K562 (cell line): ENCODE data around the gene ZBTB33. TPM values are rescaled to one million over a fixed set of nuclear protein-coding genes. Genes with fewer than 3 reads are reported as not detected.

Experiments used
- BHLHE40 ChIP-seq: IDR thresholded peaks from 2 replicates; pipeline ENCODE4 v1.6.1; 2011; ENCODE audit warnings: low read length, improper control_type of control experiment
- CBFA2T3 ChIP-seq: fragments of 450-650 bp; IDR thresholded peaks from 2 replicates; pipeline ENCODE4 v1.6.1; 2017
- E2F4 ChIP-seq: sonication (generic); formaldehyde crosslinking; IDR thresholded peaks from 2 replicates; pipeline ENCODE4 v1.8.0; 2022; ENCODE audit warnings: mild to moderate bottlenecking, low read depth, missing genetic modification reagents
- ETV1 ChIP-seq: fragments of 450-650 bp; conservative IDR thresholded peaks from 2 replicates; pipeline ENCODE4 v1.6.1; 2016; ENCODE audit warnings: missing genetic modification characterization, control low read depth, low read depth, missing compliant biosample characterization
- HDAC2 ChIP-seq: fragments of 450-650 bp; IDR thresholded peaks from 2 replicates; pipeline ENCODE4 v1.6.1; 2016; ENCODE audit warnings: mild to moderate bottlenecking
- MYNN ChIP-seq, 2 experiments: sonication (generic); formaldehyde crosslinking in 1 of 2; IDR thresholded peaks; 2 replicates each; pipeline versions ENCODE4 v1.5.0 to v1.6.1; 2016 to 2020; ENCODE audit warnings: antibody characterized with exemption in 1 of 2, missing genetic modification reagents in 1 of 2
- NELFE ChIP-seq: IDR thresholded peaks from 2 replicates; pipeline ENCODE4 v1.6.1; 2011; ENCODE audit warnings: mild to moderate bottlenecking; ENCODE audit not compliant: insufficient read depth, insufficient read length
- NR2C2 ChIP-seq, 2 experiments: fragments of 200-800 bp in 1 of 2; sonication (Bioruptor generic) in 1 of 2; sonication (generic) in 1 of 2; formaldehyde crosslinking in 1 of 2; IDR thresholded peaks; 2 replicates each; pipeline versions ENCODE4 v1.6.1 to v1.8.0; 2016 to 2022; ENCODE audit warnings: mild to moderate bottlenecking in 1 of 2, missing compliant biosample characterization in 1 of 2, missing genetic modification characterization in 1 of 2, missing genetic modification reagents in 1 of 2
- POLR3A ChIP-seq: IDR thresholded peaks from 2 replicates; pipeline ENCODE4 v1.6.1; 2011; ENCODE audit warnings: borderline replicate concordance, mild to moderate bottlenecking, moderate library complexity; ENCODE audit not compliant: insufficient read length, insufficient read depth; ENCODE audit errors: extremely low read depth
- RCOR1 ChIP-seq, 2 experiments: IDR thresholded peaks; 2 replicates each; pipeline ENCODE4 v1.6.1; 2012; ENCODE audit warnings: low read depth in 2 of 2, low read length in 2 of 2, borderline replicate concordance in 1 of 2, improper control_type of control experiment in 1 of 2
- ZFP30 ChIP-seq: fragments of 250-450 bp; sonication (Bioruptor Pico); IDR thresholded peaks from 2 replicates; pipeline ENCODE4 v1.8.0; 2022; ENCODE audit warnings: moderate library complexity, mild to moderate bottlenecking, inconsistent platforms, borderline replicate concordance
- ZNF263 ChIP-seq: sonication (generic); formaldehyde crosslinking; IDR thresholded peaks from 2 replicates; pipeline ENCODE4 v1.8.0; 2022; ENCODE audit warnings: mild to moderate bottlenecking, missing genetic modification reagents, borderline replicate concordance
- ZNF740 ChIP-seq, 3 experiments: fragments of 200-800 bp in 1 of 3; sonication (Bioruptor generic) in 1 of 3; sonication (generic) in 1 of 3; formaldehyde crosslinking in 1 of 3; IDR thresholded peaks; 2 replicates each; pipeline versions ENCODE4 v1.6.1 to v1.8.0; 2016 to 2022; ENCODE audit warnings: mild to moderate bottlenecking in 2 of 3, missing compliant biosample characterization in 2 of 3, missing genetic modification characterization in 2 of 3, missing genetic modification reagents in 1 of 3
- ZNF76 ChIP-seq: fragments of 250-450 bp; sonication (Bioruptor Pico); IDR thresholded peaks from 2 replicates; pipeline ENCODE4 v1.4.0; 2020; ENCODE audit warnings: mild to moderate bottlenecking, moderate library complexity, borderline replicate concordance
- polyA plus RNA-seq, 8 experiments: library from polyadenylated mRNA; depleted of rRNA in 4 of 8; stranded (reverse) in 5 of 8; unstranded in 3 of 8; fragments of >200 nt; fragmentation: Nextera tagmentation in 2 of 8; fragmentation: Illumina TruSeq in 1 of 8; extraction: Ambion mirVana in 2 of 8; extraction: Trizol in 1 of 8; gene quantifications; 2 replicates each; pipeline versions ENCODE4 v1.2.1 to v1.2.3, GENCODE V29; 2011 to 2014; ENCODE audit warnings: inconsistent platforms in 1 of 8, missing spikeins in 1 of 8
- total RNA-seq, 7 experiments: library from RNA; depleted of rRNA in 6 of 7; stranded (reverse); fragments of >200 nt in 6 of 7; fragmentation: Illumina TruSeq in 2 of 7; extraction: Trizol in 2 of 7; gene quantifications; 2 replicates each; pipeline versions ENCODE4 v1.2.1 to v1.2.3, GENCODE V29; 2011 to 2021; ENCODE audit warnings: low replicate concordance in 1 of 7
- TF ChIP-seq, protein P1 (sequence below), 2 experiments: fragments of 450-650 bp; conservative IDR thresholded peaks; 2 replicates each; pipeline ENCODE4 v1.6.1; 2017; ENCODE audit warnings: mild to moderate bottlenecking in 2 of 2, moderate library complexity in 2 of 2

ZBTB33 gene
- total and polyA plus RNA-seq, 9 of the 15 experiments (the other 6 are each of a cell fraction or from before 2014, with no cell fraction given) = 5.6 to 29.8 (median 15.6) TPM

GRCh38 chrX:120251471-120252011 lies 929 bp downstream of the ZBTB33 start (continued):
- TF ChIP-seq, protein P1, sequence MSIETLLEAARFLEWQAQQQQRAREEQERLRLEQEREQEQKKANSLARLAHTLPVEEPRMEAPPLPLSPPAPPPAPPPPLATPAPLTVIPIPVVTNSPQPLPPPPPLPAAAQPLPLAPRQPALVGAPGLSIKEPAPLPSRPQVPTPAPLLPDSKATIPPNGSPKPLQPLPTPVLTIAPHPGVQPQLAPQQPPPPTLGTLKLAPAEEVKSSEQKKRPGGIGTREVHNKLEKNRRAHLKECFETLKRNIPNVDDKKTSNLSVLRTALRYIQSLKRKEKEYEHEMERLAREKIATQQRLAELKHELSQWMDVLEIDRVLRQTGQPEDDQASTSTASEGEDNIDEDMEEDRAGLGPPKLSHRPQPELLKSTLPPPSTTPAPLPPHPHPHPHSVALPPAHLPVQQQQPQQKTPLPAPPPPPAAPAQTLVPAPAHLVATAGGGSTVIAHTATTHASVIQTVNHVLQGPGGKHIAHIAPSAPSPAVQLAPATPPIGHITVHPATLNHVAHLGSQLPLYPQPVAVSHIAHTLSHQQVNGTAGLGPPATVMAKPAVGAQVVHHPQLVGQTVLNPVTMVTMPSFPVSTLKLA (conservative IDR thresholded peaks at IDR 0.05) = peak; percentile 47 to 61; a peak in 3 of 4 replicates
- TF ChIP-seq MYNN (IDR thresholded peaks at IDR 0.05) (0 out of 2 replicates have a peak, but pooled peaks have one; percentile 40), MYNN (CRISPR knock-in tag; IDR thresholded peaks at IDR 0.05) (no peak), BHLHE40 (0 out of 2 replicates have a peak, but pooled peaks have one; percentile 26), RCOR1 (IDR thresholded peaks at IDR 0.05; ENCODE audit: borderline replicate concordance in 1 of 2, low read depth in 2 of 2, low read length in 2 of 2) (0 out of 4 replicates have a peak, but pooled peaks of 1 of the 2 experiments have one; percentile 27), ZNF263 (CRISPR knock-in tag) (peak; percentile 67; the same call in 1 of the 2 replicates), CBFA2T3 (peak; percentile 33), NELFE (no peak), ZNF740 (CRISPR knock-in tag; IDR thresholded peaks at IDR 0.05) (no peak), ZNF740 (tag; IDR thresholded peaks at IDR 0.05) (0 out of 4 replicates have a peak, but pooled peaks of 1 of the 2 experiments have one; percentile 7), E2F4 (CRISPR knock-in tag) (no peak), NR2C2 (CRISPR knock-in tag; IDR thresholded peaks at IDR 0.05) (no peak), NR2C2 (tag; IDR thresholded peaks at IDR 0.05) (0 out of 2 replicates have a peak, but pooled peaks have one; percentile 45), ZFP30 (CRISPR knock-in tag) (no peak), ZNF76 (CRISPR knock-in tag) (no peak), HDAC2 (0 out of 2 replicates have a peak, but pooled peaks have one; percentile 25), POLR3A (no peak), ETV1 (tag) (no peak)
